Neuronal stem cell (in vitro differentiated cells): ENCODE data around the gene LILRA2.
"Not testable (repeated sequence)": the region's sequence is repeated elsewhere in the genome, so short reads cannot be mapped to it uniquely, and the experiment has no call there.

Experiments
- DNase-seq: peaks from one replicate; pipeline ENCODE4 v3.0.0-alpha.2; 2013; ENCODE audit warnings: low spot score
- H2AFZ ChIP-seq: one replicate; pipeline ENCODE4 v1.6.1; 2013; ENCODE audit warnings: mild to moderate bottlenecking, low read length, inconsistent platforms
- H2AK5ac ChIP-seq: 2 replicates; pipeline ENCODE4 v1.6.1; 2013; ENCODE audit warnings: low read depth, mild to moderate bottlenecking, inconsistent platforms, low read length, moderate library complexity, mixed read lengths
- H2BK120ac ChIP-seq: 2 replicates; pipeline ENCODE4 v1.6.1; 2013; ENCODE audit warnings: low read depth, mild to moderate bottlenecking, inconsistent platforms, low read length, moderate library complexity, mixed read lengths
- H2BK12ac ChIP-seq: one replicate; pipeline ENCODE4 v1.6.1; 2013; ENCODE audit warnings: low read length, inconsistent platforms
- H2BK15ac ChIP-seq: 2 replicates; pipeline ENCODE4 v1.6.1; 2013; ENCODE audit warnings: mild to moderate bottlenecking, low read length, inconsistent platforms, mixed read lengths
- H2BK5ac ChIP-seq: one replicate; pipeline ENCODE4 v1.6.1; 2013; ENCODE audit warnings: inconsistent platforms, mild to moderate bottlenecking, low read length, moderate library complexity
- H3K14ac ChIP-seq: one replicate; pipeline ENCODE4 v1.6.1; 2013; ENCODE audit warnings: low read length, inconsistent platforms
- H3K18ac ChIP-seq: 2 replicates; pipeline ENCODE4 v1.6.1; 2013; ENCODE audit warnings: low read length, inconsistent platforms
- H3K23ac ChIP-seq: 2 replicates; pipeline ENCODE4 v1.6.1; 2013; ENCODE audit warnings: low read depth, mild to moderate bottlenecking, mixed read lengths, low read length, inconsistent platforms; ENCODE audit not compliant: poor library complexity
- H3K27ac ChIP-seq: replicated peaks from 3 replicates; pipeline ENCODE4 v1.5.1; 2013; ENCODE audit warnings: low read length, inconsistent platforms
- H3K27me3 ChIP-seq, 3 experiments: 2 replicates each; pipeline ENCODE4 v1.6.1; 2013; ENCODE audit warnings: low read length in 3 of 3, mild to moderate bottlenecking in 2 of 3, inconsistent platforms in 1 of 3, low read depth in 1 of 3, mixed read lengths in 1 of 3, moderate library complexity in 1 of 3; ENCODE audit not compliant: control insufficient read depth in 3 of 3, insufficient read depth in 3 of 3
- H3K36me3 ChIP-seq, 2 donors: replicated peaks in 1 of 2; 2 replicates each; pipeline ENCODE4 v1.6.1; 2013; ENCODE audit warnings: low read length in 2 of 2; ENCODE audit not compliant: control insufficient read depth in 2 of 2, insufficient read depth in 2 of 2
- H3K4ac ChIP-seq: 2 replicates; pipeline ENCODE4 v1.6.1; 2013; ENCODE audit warnings: inconsistent platforms, mild to moderate bottlenecking, low read length, moderate library complexity
- H3K4me1 ChIP-seq, 2 donors: 1 replicate in 1 of 2; 2 replicates in 1 of 2; pipeline ENCODE4 v1.6.1; 2013; ENCODE audit warnings: low read length in 2 of 2, low read depth in 1 of 2; ENCODE audit not compliant: control insufficient read depth in 2 of 2, insufficient read depth in 1 of 2
- H3K4me2 ChIP-seq: one replicate; pipeline ENCODE4 v1.6.1; 2013; ENCODE audit warnings: mild to moderate bottlenecking, low read length, inconsistent platforms; ENCODE audit not compliant: insufficient read depth, poor library complexity, severe bottlenecking
- H3K4me3 ChIP-seq, 2 donors: 2 replicates each; pipeline ENCODE4 v1.5.1; 2013; ENCODE audit warnings: low read length in 2 of 2, mild to moderate bottlenecking in 2 of 2, inconsistent platforms in 1 of 2, moderate library complexity in 1 of 2
- H3K79me1 ChIP-seq: one replicate; pipeline ENCODE4 v1.6.1; 2013; ENCODE audit warnings: low read depth, mild to moderate bottlenecking, inconsistent platforms, low read length, moderate library complexity
- H3K9ac ChIP-seq: one replicate; pipeline ENCODE4 v1.6.1; 2013; ENCODE audit warnings: mild to moderate bottlenecking, low read depth, low read length, inconsistent platforms; ENCODE audit not compliant: poor library complexity
- H3K9me3 ChIP-seq, 2 donors: replicated peaks in 1 of 2; 2 replicates each; pipeline versions ENCODE3 to v1.6.1; 2013; ENCODE audit warnings: low read length in 2 of 2, mild to moderate bottlenecking in 2 of 2, inconsistent platforms in 1 of 2, low read depth in 1 of 2, mixed read lengths in 1 of 2, moderate library complexity in 1 of 2; ENCODE audit not compliant: control insufficient read depth in 2 of 2, insufficient read depth in 1 of 2
- H4K8ac ChIP-seq: one replicate; pipeline ENCODE4 v1.6.1; 2013; ENCODE audit warnings: low read depth, mild to moderate bottlenecking, inconsistent platforms, low read length, moderate library complexity
- H4K91ac ChIP-seq: one replicate; pipeline ENCODE4 v1.6.1; 2013; ENCODE audit warnings: low read length, low read depth, mild to moderate bottlenecking, inconsistent platforms; ENCODE audit not compliant: poor library complexity
- WGBS, 2 donors: extraction: QIAGEN DNeasy Blood & Tissue Kit; methylation state at CpG; one replicate each; pipeline ENCODE4 v1.1.7; 2013; ENCODE audit warnings: missing lambda C conversion rate in 2 of 2, mixed read lengths in 1 of 2; ENCODE audit not compliant: insufficient read length in 2 of 2, insufficient replicate concordance in 1 of 2; ENCODE audit errors: extremely low coverage in 2 of 2; 5-methylcytosine and 5-hydroxymethylcytosine counted together

The LILRA2 gene

DNA sequence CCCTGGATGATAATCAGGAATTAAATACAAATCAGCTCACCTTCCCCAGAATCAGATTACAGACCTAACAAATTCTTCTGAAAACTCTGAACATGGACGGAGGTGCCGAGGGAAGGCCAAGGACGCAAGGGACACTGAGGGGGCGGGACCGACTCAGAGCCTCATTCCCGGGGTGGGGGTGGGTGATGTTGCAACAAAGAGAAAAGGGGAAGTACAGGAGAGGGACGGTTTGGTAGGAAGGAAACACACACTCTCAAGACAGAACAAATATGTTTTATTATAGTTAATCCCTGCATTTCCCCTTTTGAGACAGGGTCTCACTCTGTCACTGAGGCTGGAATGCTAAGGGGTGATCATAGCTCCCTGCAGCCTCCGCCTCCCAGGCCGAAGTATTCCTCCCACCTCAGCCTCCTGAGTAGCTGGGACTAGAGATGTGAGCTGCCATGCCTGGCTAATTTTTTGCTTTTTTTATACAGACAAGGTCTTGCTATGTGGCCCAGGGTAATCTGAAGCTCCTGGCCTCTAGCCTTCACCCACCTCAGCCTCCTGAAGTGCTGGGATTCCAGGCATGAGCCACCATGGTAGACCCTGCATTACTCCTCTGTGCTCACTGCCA lies 786 bp upstream of the LILRA2 start:
- DNase-seq: no peak

DNA sequence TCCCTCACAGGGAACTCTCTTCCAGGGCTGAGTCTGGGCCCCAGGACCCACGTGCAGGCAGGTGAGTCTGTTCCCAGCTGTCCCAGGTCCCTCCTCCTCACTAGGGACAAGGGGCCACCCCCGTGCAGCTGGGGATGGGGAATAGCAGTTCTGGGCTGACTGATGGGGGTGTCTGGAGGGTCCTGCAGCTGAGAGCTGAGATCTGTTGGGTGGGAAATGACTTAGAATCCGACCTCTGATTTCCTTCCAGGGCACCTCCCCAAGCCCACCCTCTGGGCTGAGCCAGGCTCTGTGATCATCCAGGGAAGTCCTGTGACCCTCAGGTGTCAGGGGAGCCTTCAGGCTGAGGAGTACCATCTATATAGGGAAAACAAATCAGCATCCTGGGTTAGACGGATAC lies 461 bp downstream of the LILRA2 start:
- Histone ChIP-seq H3K36me3 (no peaks in the 10 kb centered on the region), H3K79me1 (no peaks in the 10 kb centered on the region), H3K4me2 (no peak overlapping the region), H3K9me3 (peaks cover 0 to 36% of the 10 kb centered on the region in 2 donors), H3K9ac (no peak overlapping the region), H2BK15ac (no peak overlapping the region), H3K23ac (no peak overlapping the region), H3K14ac (no peak overlapping the region), H3K4me1 (no peaks in the 10 kb centered on the region), H2BK120ac (no peak overlapping the region), H3K27ac (no peak overlapping the region), H4K8ac (no peak overlapping the region), H2BK12ac (no peak overlapping the region), H3K18ac (no peak overlapping the region), H2AK5ac (no peak overlapping the region), H3K4me3 (no peak overlapping the region), H3K4ac (no peak overlapping the region), H4K91ac (no peak overlapping the region), H2BK5ac (no peak overlapping the region), H2AFZ (no peak overlapping the region), H3K27me3 (peaks cover 0 to 27% (median 0%) of the 10 kb centered on the region in 3 experiments)
- no CpG with 5 or more reads among the region's 4 CpGs for WGBS, 2 donors
- DNase-seq: no peak

More for the DNA sequence above, 786 bp upstream of the LILRA2 start:
- no peak overlapping the region for H2BK5ac ChIP-seq
- no peak overlapping the region for H2AFZ ChIP-seq
- H3K27ac ChIP-seq: no peak overlapping the region
- H3K4me3 ChIP-seq: peak overlapping the region in 1 of 2 donors; percentile 42
- H3K18ac ChIP-seq: no peak overlapping the region
- H4K8ac ChIP-seq: no peak overlapping the region
- peaks cover 0 to 27% (median 0%) of the 10 kb centered on the region in 3 experiments for H3K27me3 ChIP-seq
- H2BK12ac ChIP-seq: no peak overlapping the region
- peaks cover 0 to 39% of the 10 kb centered on the region in 2 donors for H3K9me3 ChIP-seq
- H3K4me2 ChIP-seq: no peak overlapping the region
- H2BK15ac ChIP-seq: no peak overlapping the region
- H3K4me1 ChIP-seq: no peaks in the 10 kb centered on the region
- H3K9ac ChIP-seq: no peak overlapping the region
- no peak overlapping the region for H4K91ac ChIP-seq
- no peak overlapping the region for H2AK5ac ChIP-seq
- no peak overlapping the region for H2BK120ac ChIP-seq
- no peaks in the 10 kb centered on the region for H3K79me1 ChIP-seq
- H3K36me3 ChIP-seq: no peaks in the 10 kb centered on the region
- H3K14ac ChIP-seq: no peak overlapping the region
- H3K4ac ChIP-seq: no peak overlapping the region
- no CpG with 5 or more reads among the region's 9 CpGs for WGBS, 2 donors
- no peak overlapping the region for H3K23ac ChIP-seq

DNA sequence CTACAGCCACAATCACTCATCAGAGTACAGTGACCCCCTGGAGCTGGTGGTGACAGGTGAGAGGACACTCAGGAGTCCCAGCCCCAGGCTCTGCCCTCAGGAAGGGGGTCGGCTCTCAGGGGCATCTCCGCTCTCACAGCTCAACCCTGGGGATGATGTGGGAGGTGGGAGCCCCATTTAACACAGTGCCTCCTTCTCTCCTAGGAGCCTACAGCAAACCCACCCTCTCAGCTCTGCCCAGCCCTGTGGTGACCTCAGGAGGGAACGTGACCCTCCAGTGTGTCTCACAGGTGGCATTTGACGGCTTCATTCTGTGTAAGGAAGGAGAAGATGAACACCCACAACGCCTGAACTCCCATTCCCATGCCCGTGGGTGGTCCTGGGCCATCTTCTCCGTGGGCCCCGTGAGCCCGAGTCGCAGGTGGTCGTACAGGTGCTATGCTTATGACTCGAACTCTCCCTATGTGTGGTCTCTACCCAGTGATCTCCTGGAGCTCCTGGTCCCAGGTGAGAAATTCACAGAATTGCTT lies 1.0 kb downstream of the LILRA2 start:
- H2AFZ ChIP-seq: no peak overlapping the region
- H3K9me3 ChIP-seq: peaks cover 0 to 33% of the 10 kb centered on the region in 2 donors
- no peak overlapping the region for H2BK12ac ChIP-seq

DNA sequence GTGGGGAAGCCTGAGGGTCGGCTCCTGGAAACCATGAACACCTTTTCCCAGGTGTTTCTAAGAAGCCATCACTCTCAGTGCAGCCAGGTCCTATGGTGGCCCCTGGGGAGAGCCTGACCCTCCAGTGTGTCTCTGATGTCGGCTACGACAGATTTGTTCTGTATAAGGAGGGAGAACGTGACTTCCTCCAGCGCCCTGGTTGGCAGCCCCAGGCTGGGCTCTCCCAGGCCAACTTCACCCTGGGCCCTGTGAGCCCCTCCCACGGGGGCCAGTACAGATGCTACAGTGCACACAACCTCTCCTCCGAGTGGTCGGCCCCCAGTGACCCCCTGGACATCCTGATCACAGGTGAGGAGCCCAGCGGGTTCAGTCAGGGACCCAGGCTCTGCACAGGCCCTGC lies 1.6 kb downstream of the LILRA2 start:
- H2BK120ac ChIP-seq, H2BK5ac ChIP-seq, H3K9ac ChIP-seq, H2AK5ac ChIP-seq, H3K18ac ChIP-seq, H3K4me3 ChIP-seq, H3K36me3 ChIP-seq, H2AFZ ChIP-seq, H3K4ac ChIP-seq, DNase-seq, H3K79me1 ChIP-seq, H3K23ac ChIP-seq, H3K4me2 ChIP-seq, H3K4me1 ChIP-seq, H3K14ac ChIP-seq, H4K8ac ChIP-seq, H2BK15ac ChIP-seq, H3K27ac ChIP-seq, H4K91ac ChIP-seq, H2BK12ac ChIP-seq: not testable (repeated sequence)
- WGBS, 2 donors: no CpG with 5 or more reads among the region's 9 CpGs
- Histone ChIP-seq H3K9me3 (peaks cover 0 to 32% of the 10 kb centered on the region in 2 donors), H3K27me3 (peaks cover 0 to 21% (median 0%) of the 10 kb centered on the region in 3 experiments)

More for the DNA sequence above, 1.0 kb downstream of the LILRA2 start:
- no peaks in the 10 kb centered on the region for H3K79me1 ChIP-seq
- H3K9ac ChIP-seq: no peak overlapping the region
- no peak overlapping the region for H3K27ac ChIP-seq
- H3K4me3 ChIP-seq: no peak overlapping the region
- WGBS, 2 donors: no CpG with 5 or more reads among the region's 12 CpGs
- no peak overlapping the region for H3K4me2 ChIP-seq
- H3K4ac ChIP-seq: no peak overlapping the region
- H4K8ac ChIP-seq: no peak overlapping the region
- no peak overlapping the region for H3K23ac ChIP-seq
- H2AK5ac ChIP-seq: no peak overlapping the region
- no peak overlapping the region for H3K18ac ChIP-seq
- no peaks in the 10 kb centered on the region for H3K4me1 ChIP-seq
- no peak overlapping the region for H2BK5ac ChIP-seq
- H4K91ac ChIP-seq: no peak overlapping the region
- H3K27me3 ChIP-seq: peaks cover 0 to 22% (median 0%) of the 10 kb centered on the region in 3 experiments
- no peak for DNase-seq
- H3K14ac ChIP-seq: no peak overlapping the region
- no peak overlapping the region for H2BK15ac ChIP-seq
- H2BK120ac ChIP-seq: no peak overlapping the region
- H3K36me3 ChIP-seq: no peaks in the 10 kb centered on the region
